HEK293 (cell line): ENCODE measurements around the gene PACS2.
A peak's percentile ranks its signal among the peaks of the same experiment; 100 is the strongest.

Experiments
- CTCF ChIA-PET: fragments of 350-600 bp; formaldehyde crosslinking; extraction: SDS; loops from one replicate; lab custom pipeline; 2021; ENCODE audit warnings: antibody characterized with exemption; lab: Yijun Ruan, JAX
- POLR2A ChIA-PET: fragments of 300-600 bp; formaldehyde crosslinking; extraction: SDS; loops from one replicate; lab custom pipeline; 2020; ENCODE audit warnings: antibody characterized with exemption, inconsistent platforms; lab: Yijun Ruan, JAX
- H3K27ac ChIP-seq: fragments of 200-500 bp; sonication (Bioruptor generic); 2 replicates; pipeline ENCODE4 v1.5.1; 2014; ENCODE audit warnings: low read depth, low read length, control low read depth, inconsistent platforms; ENCODE audit errors: extremely low read depth
- H3K36me3 ChIP-seq, 2 experiments: fragments of 200-500 bp in 1 of 2; sonication (Bioruptor generic) in 1 of 2; 1 replicate in 1 of 2; 2 replicates in 1 of 2; pipeline ENCODE4 v1.5.1; 2014 to 2017; ENCODE audit warnings: inconsistent platforms in 2 of 2, low read length in 2 of 2; ENCODE audit not compliant: control insufficient read depth in 2 of 2, insufficient read depth in 1 of 2
- H3K4me1 ChIP-seq: fragments of 200-500 bp; sonication (Bioruptor generic); 2 replicates; pipeline ENCODE4 v1.5.1; 2014; ENCODE audit warnings: mild to moderate bottlenecking, low read length, inconsistent platforms; ENCODE audit not compliant: control insufficient read depth, insufficient read depth
- H3K4me3 ChIP-seq: 2 replicates; pipeline ENCODE4 v1.5.1; 2011; ENCODE audit warnings: low read depth, mild to moderate bottlenecking, control low read depth, low read length, moderate library complexity
- H3K9me3 ChIP-seq: fragments of 200-500 bp; sonication (Bioruptor generic); 2 replicates; pipeline ENCODE4 v1.5.1; 2014; ENCODE audit warnings: low read depth, low read length, inconsistent platforms; ENCODE audit not compliant: control insufficient read depth, insufficient read depth
- AEBP2 ChIP-seq: fragments of 450-650 bp; formaldehyde crosslinking; IDR thresholded peaks from 2 replicates; pipeline ENCODE4 v1.5.1; 2016; ENCODE audit warnings: missing biosample characterization, missing genetic modification characterization, borderline replicate concordance
- BCL11A ChIP-seq: fragments of 450-650 bp; formaldehyde crosslinking; IDR thresholded peaks from 2 replicates; pipeline ENCODE4 v1.5.1; 2016; ENCODE audit warnings: low read depth, missing biosample characterization, missing genetic modification characterization
- BCL11B ChIP-seq: fragments of 450-650 bp; formaldehyde crosslinking; IDR thresholded peaks from 2 replicates; pipeline ENCODE4 v1.5.1; 2016; ENCODE audit warnings: low read depth, missing biosample characterization, missing genetic modification characterization
- EGR2 ChIP-seq: fragments of 450-650 bp; formaldehyde crosslinking; IDR thresholded peaks from 2 replicates; pipeline ENCODE4 v1.5.1; 2016; ENCODE audit warnings: low read depth, missing biosample characterization, missing genetic modification characterization
- HOXC10 ChIP-seq: sonication (generic); formaldehyde crosslinking; IDR thresholded peaks from 2 replicates; pipeline ENCODE4 v1.8.1; 2023; ENCODE audit warnings: mild to moderate bottlenecking, missing genetic modification reagents
- YY2 ChIP-seq: fragments of 450-650 bp; formaldehyde crosslinking; IDR thresholded peaks from 2 replicates; pipeline ENCODE4 v1.5.1; 2016; ENCODE audit warnings: missing biosample characterization, missing genetic modification characterization
- ZBTB21 ChIP-seq: fragments of 450-650 bp; formaldehyde crosslinking; IDR thresholded peaks from 2 replicates; pipeline ENCODE4 v1.5.1; 2017; ENCODE audit warnings: missing biosample characterization, missing genetic modification characterization
- ZFHX2 ChIP-seq: fragments of 450-650 bp; formaldehyde crosslinking; conservative IDR thresholded peaks from 2 replicates; pipeline ENCODE4 v1.5.1; 2016; ENCODE audit warnings: missing biosample characterization, missing genetic modification characterization
- ZNF184 ChIP-seq: fragments of 450-650 bp; IDR thresholded peaks from 2 replicates; pipeline ENCODE4 v1.5.1; 2018; ENCODE audit warnings: missing biosample characterization, mild to moderate bottlenecking, missing genetic modification characterization
- ZNF449 ChIP-seq: fragments of 450-650 bp; formaldehyde crosslinking; IDR thresholded peaks from 2 replicates; pipeline ENCODE4 v1.5.1; 2017; ENCODE audit warnings: missing biosample characterization, mild to moderate bottlenecking, missing genetic modification characterization, moderate library complexity
- ZNF473 ChIP-seq: fragments of 450-650 bp; formaldehyde crosslinking; IDR thresholded peaks from 2 replicates; pipeline ENCODE4 v1.5.1; 2017; ENCODE audit warnings: missing biosample characterization, missing genetic modification characterization
- ZNF514 ChIP-seq: fragments of 450-650 bp; formaldehyde crosslinking; IDR thresholded peaks from 2 replicates; pipeline ENCODE4 v1.5.1; 2016; ENCODE audit warnings: missing biosample characterization, missing genetic modification characterization
- ZNF558 ChIP-seq: fragments of 450-650 bp; formaldehyde crosslinking; IDR thresholded peaks from 2 replicates; pipeline ENCODE4 v1.5.1; 2016; ENCODE audit warnings: missing biosample characterization, missing genetic modification characterization
- ZNF639 ChIP-seq: fragments of 450-650 bp; formaldehyde crosslinking; IDR thresholded peaks from 2 replicates; pipeline ENCODE4 v1.5.1; 2016; ENCODE audit warnings: missing biosample characterization, missing genetic modification characterization
- ZNF777 ChIP-seq: fragments of 450-650 bp; formaldehyde crosslinking; IDR thresholded peaks from 2 replicates; pipeline ENCODE4 v1.5.1; 2017; ENCODE audit warnings: missing biosample characterization, missing genetic modification characterization, borderline replicate concordance
- ZNF837 ChIP-seq: fragments of 450-650 bp; formaldehyde crosslinking; IDR thresholded peaks from 2 replicates; pipeline ENCODE4 v1.5.1; 2016; ENCODE audit warnings: missing biosample characterization, missing genetic modification characterization
- TF ChIP-seq, protein P1 (sequence below): fragments of 450-650 bp; formaldehyde crosslinking; IDR thresholded peaks from 2 replicates; pipeline ENCODE4 v1.5.1; 2016; ENCODE audit warnings: missing biosample characterization, missing genetic modification characterization

The PACS2 gene

GRCh38 chr14:105337966-105338741, 23.6 kb downstream of the PACS2 start:
- H3K4me3 ChIP-seq, result no peak overlapping the region
- POLR2A ChIA-PET, result interaction anchor here (1.1 kb wide), 1 partner anchor 11 kb away, joined by 3 read pairs; no protein-coding TSS in a partner anchor
- no peak overlapping the region for H3K27ac ChIP-seq
- H3K4me1 ChIP-seq, result no peaks in the 10 kb centered on the region
- CTCF ChIA-PET, result no interaction called here
- peak; percentile 44; the same call in 1 of the 2 replicates for TF ChIP-seq BCL11B (tag by site-specific recombination)
- TF ChIP-seq ZFHX2 (tag by site-specific recombination), result peak; percentile 48; the same call in 1 of the 2 replicates
- no peak for TF ChIP-seq ZNF514 (tag by site-specific recombination)
- TF ChIP-seq BCL11A (tag by site-specific recombination), result 0 out of 2 replicates have a peak, but pooled peaks have one; percentile 18
- peak; percentile 48; the same call in 1 of the 2 replicates for TF ChIP-seq EGR2 (tag by site-specific recombination)
- no peak for TF ChIP-seq ZNF558
- no peaks in the 10 kb centered on the region for H3K9me3 ChIP-seq
- H3K36me3 ChIP-seq, result peaks cover 0 to 3% of the 10 kb centered on the region in 2 experiments; a peak in 1 of 3 replicates

- no peaks in the 10 kb centered on the region for H3K4me1 ChIP-seq
- TF ChIP-seq ZNF777 (tag by site-specific recombination) (no peak), HOXC10 (no peak), YY2 (tag by site-specific recombination) (no peak), ZNF184 (tag by site-specific recombination) (no peak), ZNF473 (tag by site-specific recombination) (no peak), ZNF639 (tag by site-specific recombination) (no peak), AEBP2 (tag by site-specific recombination) (no peak), ZBTB21 (tag by site-specific recombination) (no peak), ZNF449 (tag by site-specific recombination) (no peak), ZNF837 (tag by site-specific recombination) (no peak)
- TF ChIP-seq, protein P1, sequence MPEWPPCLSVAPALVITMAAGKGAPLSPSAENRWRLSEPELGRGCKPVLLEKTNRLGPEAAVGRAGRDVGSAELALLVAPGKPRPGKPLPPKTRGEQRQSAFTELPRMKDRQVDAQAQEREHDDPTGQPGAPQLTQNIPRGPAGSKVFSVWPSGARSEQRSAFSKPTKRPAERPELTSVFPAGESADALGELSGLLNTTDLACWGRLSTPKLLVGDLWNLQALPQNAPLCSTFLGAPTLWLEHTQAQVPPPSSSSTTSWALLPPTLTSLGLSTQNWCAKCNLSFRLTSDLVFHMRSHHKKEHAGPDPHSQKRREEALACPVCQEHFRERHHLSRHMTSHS (tag by site-specific recombination), result no peak
- no peak overlapping the region for H3K4me3 ChIP-seq
- H3K36me3 ChIP-seq, result peaks cover 0 to 3% of the 10 kb centered on the region in 2 experiments; a peak in 1 of 3 replicates
- H3K9me3 ChIP-seq, result peaks cover 2% of the 10 kb centered on the region; the same call in 1 of the 2 replicates
- CTCF ChIA-PET, result interaction anchor here (2.1 kb wide), 1 partner anchor 11 kb away, joined by 6 read pairs; no protein-coding TSS in a partner anchor
- POLR2A ChIA-PET, result interaction anchor here (1.1 kb wide), 1 partner anchor 40 kb away, joined by 3 read pairs; the partner anchor contains the start of gene BRF1
- no peak overlapping the region for H3K27ac ChIP-seq
Measured at GRCh38 chr14:105340821-105341733, 26.5 kb downstream of the PACS2 start.
